Activated naive CD8-positive, alpha-beta T cell treated with anti-CD3 and anti-CD28 coated beads, Interleukin-2, amount 50 U/mL, for 16 hours (primary cell): ENCODE results near the gene IGHMBP2.

ENCODE experiments used
- DNase-seq: peaks from one replicate; pipeline ENCODE4 v3.0.0-alpha.2; 2020; ENCODE audit warnings: low read depth, low spot score

Gene IGHMBP2

GRCh38 chr11:68939583-68940555 is 36.2 kb downstream of the IGHMBP2 start:
- DNase-seq = no peak

GRCh38 chr11:68940651-68941323 is 37.1 kb downstream of the IGHMBP2 start:
- DNase-seq = no peak

- no peak for DNase-seq
Observed at GRCh38 chr11:68941324-68942094, 37.8 kb downstream of the IGHMBP2 start.

- DNase-seq = no peak
Observed at GRCh38 chr11:68942095-68942620, 38.5 kb downstream of the IGHMBP2 start.

- no peak for DNase-seq
Observed at GRCh38 chr11:68942751-68943271, 39.1 kb downstream of the IGHMBP2 start.

GRCh38 chr11:68946416-68947090 is 42.9 kb downstream of the IGHMBP2 start:
- DNase-seq = no peak

GRCh38 chr11:68947151-68947550 is 43.5 kb downstream of the IGHMBP2 start:
- no peak for DNase-seq

- DNase-seq = no peak
Observed at GRCh38 chr11:68948496-68948895, 44.8 kb downstream of the IGHMBP2 start.

- DNase-seq = no peak
Observed at GRCh38 chr11:68948935-68949334, 45.2 kb downstream of the IGHMBP2 start.

- no peak for DNase-seq
Observed at GRCh38 chr11:68950270-68950669, 46.6 kb downstream of the IGHMBP2 start.

GRCh38 chr11:68950762-68951161 is 47.1 kb downstream of the IGHMBP2 start:
- no peak for DNase-seq

- DNase-seq = no peak
Observed at GRCh38 chr11:68954836-68955606, 51.3 kb downstream of the IGHMBP2 start.

GRCh38 chr11:68955607-68955958 is 51.9 kb downstream of the IGHMBP2 start:
- DNase-seq = no peak

- no peak for DNase-seq
Observed at GRCh38 chr11:68956142-68956541, 52.5 kb downstream of the IGHMBP2 start.

GRCh38 chr11:68956547-68957254 is 53.0 kb downstream of the IGHMBP2 start:
- DNase-seq = no peak

GRCh38 chr11:68958211-68958610 is 54.5 kb downstream of the IGHMBP2 start:
- no peak for DNase-seq

GRCh38 chr11:68959465-68960293 is 56.0 kb downstream of the IGHMBP2 start:
- DNase-seq = no peak

GRCh38 chr11:68960294-68961071 is 56.8 kb downstream of the IGHMBP2 start:
- no peak for DNase-seq
